Endothelial cell of umbilical vein (primary cell): ENCODE measurements around the gene PRR15L. TPM values are rescaled to one million over a fixed set of nuclear protein-coding genes. Genes with fewer than 3 reads are reported as not detected.
"Not testable (repeated sequence)": the region's sequence is repeated elsewhere in the genome, so short reads cannot be mapped to it uniquely, and the experiment has no call there.

Source experiments
- BruUV-seq: library from RNA; stranded (reverse); fragments of 400-500 nt; replicated peaks from 2 replicates; lab custom pipeline; 2021; lab: Mats Ljungman, UMichigan
- CTCF ChIA-PET: fragments of 300-600, 350-600 bp; sonication (Branson Sonifier 250); formaldehyde crosslinking; loops from one replicate; lab custom pipeline; 2021; ENCODE audit warnings: antibody characterized with exemption, inconsistent platforms; lab: Charles Lee
- POLR2A ChIA-PET: fragments of 300-600, 350-600 bp; sonication (Branson Sonifier 250); formaldehyde crosslinking; loops from one replicate; lab custom pipeline; 2021; ENCODE audit warnings: antibody characterized with exemption, inconsistent platforms; lab: Charles Lee
- DNase-seq: peaks from one replicate; pipeline ENCODE4 v3.0.0-alpha.2; 2011; ENCODE audit warnings: low read depth, low spot score
- FAIRE-seq: peaks from 2 replicates; lab custom pipeline; 2011; peaks lifted over from hg19 to GRCh38; lab: Jason Lieb, UNC
- H2AFZ ChIP-seq: 2 replicates; pipeline ENCODE4 v1.6.0; 2012; ENCODE audit warnings: low read depth, low read length, control low read depth, inconsistent platforms
- H3K27ac ChIP-seq: 2 replicates; pipeline ENCODE4 v1.5.1; 2011; ENCODE audit warnings: low read depth, mild to moderate bottlenecking, control low read depth, low read length, moderate library complexity; ENCODE audit not compliant: insufficient read depth
- H3K27me3 ChIP-seq, 2 experiments: 2 replicates each; pipeline versions ENCODE4 v1.6.0 to v1.6.1; 2011; ENCODE audit warnings: low read length in 2 of 2, mixed read lengths in 1 of 2; ENCODE audit not compliant: control insufficient read depth in 2 of 2, insufficient read depth in 2 of 2
- H3K36me3 ChIP-seq, 2 experiments: 2 replicates in 1 of 2; 3 replicates in 1 of 2; pipeline ENCODE4 v1.5.1; 2011; ENCODE audit warnings: low read length in 2 of 2, mild to moderate bottlenecking in 1 of 2, moderate library complexity in 1 of 2; ENCODE audit not compliant: control insufficient read depth in 2 of 2, insufficient read depth in 2 of 2; ENCODE audit errors: extremely low read depth in 1 of 2
- H3K4me1 ChIP-seq: 3 replicates; pipeline ENCODE4 v1.5.1; 2011; ENCODE audit warnings: mild to moderate bottlenecking, low read length; ENCODE audit not compliant: control insufficient read depth, insufficient read depth; ENCODE audit errors: extremely low read depth
- H3K4me2 ChIP-seq: 2 replicates; pipeline ENCODE4 v1.6.1; 2011; ENCODE audit warnings: low read length, control low read depth, mixed read lengths; ENCODE audit not compliant: insufficient read depth
- H3K4me3 ChIP-seq, 3 experiments: fragments of 200-600 bp in 1 of 3; sonication (generic), shearing (Covaris generic) in 1 of 3; replicated peaks in 1 of 3; 2 replicates each; pipeline ENCODE4 v1.5.1; 2011 to 2016; ENCODE audit warnings: control low read depth in 3 of 3, low read length in 3 of 3, mild to moderate bottlenecking in 2 of 3, inconsistent platforms in 1 of 3, low read depth in 1 of 3, moderate library complexity in 1 of 3; ENCODE audit not compliant: insufficient read depth in 1 of 3
- H3K79me2 ChIP-seq: 2 replicates; pipeline ENCODE4 v1.6.0; 2012; ENCODE audit warnings: low read length, inconsistent platforms; ENCODE audit not compliant: control insufficient read depth, insufficient read depth
- H3K9ac ChIP-seq: replicated peaks from 2 replicates; pipeline ENCODE3; 2011; ENCODE audit warnings: low read length, control low read depth; ENCODE audit not compliant: insufficient read depth; ENCODE audit errors: extremely low read depth
- H3K9me1 ChIP-seq: replicated peaks from 3 replicates; pipeline ENCODE4 v1.6.0; 2011; ENCODE audit warnings: mild to moderate bottlenecking, low read length; ENCODE audit not compliant: control insufficient read depth, insufficient read depth; ENCODE audit errors: extremely low read depth
- H3K9me3 ChIP-seq: replicated peaks from 2 replicates; pipeline ENCODE4 v1.5.1; 2012; ENCODE audit warnings: low read length, inconsistent platforms; ENCODE audit not compliant: control insufficient read depth, insufficient read depth
- H4K20me1 ChIP-seq: replicated peaks from 2 replicates; pipeline ENCODE3; 2011; ENCODE audit warnings: mild to moderate bottlenecking, low read length; ENCODE audit not compliant: control insufficient read depth, insufficient read depth; ENCODE audit errors: extremely low read depth
- EZH2 ChIP-seq: IDR thresholded peaks from 2 replicates; pipeline ENCODE4 v1.6.1; 2012; ENCODE audit warnings: borderline replicate concordance, low read depth, mild to moderate bottlenecking, moderate library complexity, low read length, inconsistent platforms; ENCODE audit not compliant: severe bottlenecking
- FOS ChIP-seq: IDR thresholded peaks from 2 replicates; pipeline ENCODE4 v1.6.1; 2011; ENCODE audit warnings: mild to moderate bottlenecking, low read length, moderate library complexity, borderline replicate concordance; ENCODE audit not compliant: insufficient read depth
- GATA2 ChIP-seq: IDR thresholded peaks from 2 replicates; pipeline ENCODE4 v1.7.0; 2011; ENCODE audit warnings: low read depth, mild to moderate bottlenecking, moderate library complexity, mixed read lengths, low read length; ENCODE audit not compliant: insufficient read length, insufficient read depth
- JUN ChIP-seq: IDR thresholded peaks from 2 replicates; pipeline ENCODE4 v1.6.1; 2011; ENCODE audit warnings: borderline replicate concordance, low read depth; ENCODE audit not compliant: insufficient read length, insufficient read depth
- MYC ChIP-seq: IDR thresholded peaks from one replicate; pipeline ENCODE4 v1.6.1; 2011; ENCODE audit warnings: mild to moderate bottlenecking, low read depth, low read length
- POLR2A ChIP-seq: IDR thresholded peaks from 2 replicates; pipeline ENCODE4 v1.6.1; 2012; ENCODE audit warnings: low read depth, mild to moderate bottlenecking, control low read depth, low read length
- POLR2AphosphoS5 ChIP-seq: IDR thresholded peaks from 2 replicates; pipeline ENCODE4 v1.6.1; 2012; ENCODE audit warnings: low read depth, mild to moderate bottlenecking, control low read depth, low read length, moderate library complexity; ENCODE audit not compliant: insufficient read depth
- dilution Hi-C: fragments of 300-500 bp; cut with MboI; formaldehyde crosslinking; loops from one replicate; pipeline ENCODE4 v1.15.0; 2019; ENCODE audit warnings: low sequenced_read_pairs; ENCODE audit not compliant: extremely low pct_ligation_motif_present
- intact Hi-C: fragments of 100-400 bp; cut with micrococcal nuclease; formaldehyde crosslinking; loops from one replicate; pipeline ENCODE4 v1.10.0; 2022
- polyA plus RNA-seq, 4 experiments: library from polyadenylated mRNA; depleted of rRNA in 3 of 4; stranded (reverse) in 3 of 4; unstranded in 1 of 4; fragments of >200 nt; gene quantifications; 2 replicates each; pipeline versions ENCODE4 v1.2.1 to v1.2.3, GENCODE V29; 2011 to 2012; ENCODE audit warnings: missing spikeins in 1 of 4
- total RNA-seq: library from RNA; stranded (reverse); gene quantifications from 2 replicates; pipeline ENCODE4 v1.2.3, GENCODE V29; 2021
- TF ChIP-seq, protein P1 (sequence below), 2 donors: IDR thresholded peaks; 1 replicate in 1 of 2; 2 replicates in 1 of 2; pipeline ENCODE4 v1.5.1; 2011; ENCODE audit warnings: low read length in 2 of 2, mild to moderate bottlenecking in 2 of 2, moderate library complexity in 2 of 2, control low read depth in 1 of 2, inconsistent platforms in 1 of 2, low read depth in 1 of 2; ENCODE audit not compliant: insufficient read depth in 1 of 2; ENCODE audit errors: extremely low read depth in 1 of 2
- TF ChIP-seq, protein P2 (sequence below): IDR thresholded peaks from 2 replicates; pipeline ENCODE4 v1.6.1; 2011; ENCODE audit not compliant: insufficient read depth, insufficient read length

The PRR15L gene
- total and polyA plus RNA-seq, 2 donors (not counting 3 experiments of a cell fraction or from before 2014, with no cell fraction given), result not detected

GRCh38 chr17:47988445-47988844 is 30.8 kb upstream of the PRR15L start:
- H3K4me2 ChIP-seq, intact Hi-C loops, H4K20me1 ChIP-seq, H3K4me3 ChIP-seq, H3K36me3 ChIP-seq, DNase-seq, BruUV-seq, dilution Hi-C loops, H3K27ac ChIP-seq, H2AFZ ChIP-seq, H3K79me2 ChIP-seq, H3K27me3 ChIP-seq, H3K4me1 ChIP-seq, H3K9me3 ChIP-seq, H3K9ac ChIP-seq, H3K9me1 ChIP-seq, POLR2A ChIA-PET, FAIRE-seq: not testable (repeated sequence)
- CTCF ChIA-PET, result interaction anchor here (2.6 to 4.5 kb wide), 2 partner anchors 23 to 30 kb away, joined by 10 to 19 read pairs; no protein-coding TSS in a partner anchor

- Histone ChIP-seq H3K4me3 (no peak overlapping the region), H3K4me1 (peaks cover 6% of the 10 kb centered on the region), H3K4me2 (no peak overlapping the region), H3K27ac (no peak overlapping the region), H3K9me3 (no peaks in the 10 kb centered on the region), H2AFZ (peak overlapping the region; percentile 56), H3K79me2 (no peaks in the 10 kb centered on the region), H3K9ac (no peak overlapping the region), H4K20me1 (no peaks in the 10 kb centered on the region), H3K27me3 (no peaks in the 10 kb centered on the region), H3K36me3 (no peaks in the 10 kb centered on the region), H3K9me1 (no peaks in the 10 kb centered on the region)
- ChIA-PET CTCF (interaction anchor here (0.7 to 1.9 kb wide), 6 partner anchors 8 to 38 kb away, joined by 3 to 10 read pairs (median 7); partner anchors contain the start of gene CDK5RAP3), POLR2A (no interaction called here)
- no TSS peak for BruUV-seq
- peak; percentile 42 for DNase-seq
- peak; percentile 4 for FAIRE-seq
- intact Hi-C loops (no loop called here), dilution Hi-C loops (no loop called here)
- TF ChIP-seq JUN (no peak), POLR2A (no peak), MYC (no peak), FOS (no peak), POLR2AphosphoS5 (no peak), GATA2 (no peak), EZH2 (no peak)
- TF ChIP-seq, protein P1, sequence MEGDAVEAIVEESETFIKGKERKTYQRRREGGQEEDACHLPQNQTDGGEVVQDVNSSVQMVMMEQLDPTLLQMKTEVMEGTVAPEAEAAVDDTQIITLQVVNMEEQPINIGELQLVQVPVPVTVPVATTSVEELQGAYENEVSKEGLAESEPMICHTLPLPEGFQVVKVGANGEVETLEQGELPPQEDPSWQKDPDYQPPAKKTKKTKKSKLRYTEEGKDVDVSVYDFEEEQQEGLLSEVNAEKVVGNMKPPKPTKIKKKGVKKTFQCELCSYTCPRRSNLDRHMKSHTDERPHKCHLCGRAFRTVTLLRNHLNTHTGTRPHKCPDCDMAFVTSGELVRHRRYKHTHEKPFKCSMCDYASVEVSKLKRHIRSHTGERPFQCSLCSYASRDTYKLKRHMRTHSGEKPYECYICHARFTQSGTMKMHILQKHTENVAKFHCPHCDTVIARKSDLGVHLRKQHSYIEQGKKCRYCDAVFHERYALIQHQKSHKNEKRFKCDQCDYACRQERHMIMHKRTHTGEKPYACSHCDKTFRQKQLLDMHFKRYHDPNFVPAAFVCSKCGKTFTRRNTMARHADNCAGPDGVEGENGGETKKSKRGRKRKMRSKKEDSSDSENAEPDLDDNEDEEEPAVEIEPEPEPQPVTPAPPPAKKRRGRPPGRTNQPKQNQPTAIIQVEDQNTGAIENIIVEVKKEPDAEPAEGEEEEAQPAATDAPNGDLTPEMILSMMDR (IDR thresholded peaks at IDR 0.05; ENCODE audit: extremely low read depth in 1 of 2, insufficient read depth in 1 of 2, low read depth in 1 of 2, low read length in 2 of 2), result no peak
- TF ChIP-seq, protein P2, sequence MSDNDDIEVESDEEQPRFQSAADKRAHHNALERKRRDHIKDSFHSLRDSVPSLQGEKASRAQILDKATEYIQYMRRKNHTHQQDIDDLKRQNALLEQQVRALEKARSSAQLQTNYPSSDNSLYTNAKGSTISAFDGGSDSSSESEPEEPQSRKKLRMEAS, result no peak
These were observed 29.7 kb upstream of the PRR15L start for GRCh38 chr17:47987240-47987835.
